SK-N-SH (cell line): ENCODE results near the gene ASTN2. TPM values are rescaled to one million over a fixed set of nuclear protein-coding genes. Genes with fewer than 3 reads are reported as not detected.
A peak's percentile ranks its signal among the peaks of the same experiment; 100 is the strongest.

ENCODE experiments used
- CTCF ChIA-PET: fragments of 300-600, 350-600 bp; formaldehyde crosslinking; extraction: SDS; loops from one replicate; lab custom pipeline; 2021; lab: Yijun Ruan, JAX
- POLR2A ChIA-PET: fragments of 350-600 bp; sonication (Branson Sonifier 250); formaldehyde crosslinking; extraction: SDS; loops from one replicate; lab custom pipeline; 2020; ENCODE audit warnings: antibody characterized with exemption, inconsistent platforms; lab: Yijun Ruan, JAX
- DNase-seq: peaks from one replicate; pipeline ENCODE4 v3.0.0; 2012
- H2AFZ ChIP-seq: fragments of 200-600 bp; sonication (generic); 2 replicates; pipeline ENCODE4 v1.8.1; 2016; ENCODE audit warnings: antibody characterized with exemption, mild to moderate bottlenecking, low read depth
- H3F3A ChIP-seq: fragments of 200-600 bp; sonication (generic); replicated peaks from 2 replicates; pipeline ENCODE3; 2016; ENCODE audit warnings: antibody characterized with exemption, mild to moderate bottlenecking; ENCODE audit not compliant: insufficient read depth
- H3K27ac ChIP-seq, 2 experiments: fragments of 200-500 bp in 1 of 2; fragments of 200-600 bp in 1 of 2; sonication (Bioruptor generic) in 1 of 2; sonication (generic), shearing (Covaris generic) in 1 of 2; 2 replicates each; pipeline versions ENCODE4 v1.5.1 to v1.6.1; 2014 to 2016; ENCODE audit warnings: low read depth in 2 of 2, inconsistent platforms in 1 of 2, low read length in 1 of 2, mild to moderate bottlenecking in 1 of 2, mixed read lengths in 1 of 2
- H3K27me3 ChIP-seq: fragments of 200-600 bp; sonication (generic), shearing (Covaris generic); 2 replicates; pipeline ENCODE4 v1.6.1; 2016; ENCODE audit warnings: mixed run types; ENCODE audit not compliant: insufficient read depth
- H3K36me3 ChIP-seq, 2 experiments: fragments of 200-500 bp in 1 of 2; fragments of 200-600 bp in 1 of 2; sonication (Bioruptor generic) in 1 of 2; sonication (generic) in 1 of 2; replicated peaks in 1 of 2; 2 replicates each; pipeline versions ENCODE3 to v1.5.1; 2014 to 2016; ENCODE audit warnings: low read length in 1 of 2, mild to moderate bottlenecking in 1 of 2; ENCODE audit not compliant: insufficient read depth in 2 of 2, control insufficient read depth in 1 of 2
- H3K4me1 ChIP-seq, 2 experiments: fragments of 200-500 bp in 1 of 2; fragments of 200-600 bp in 1 of 2; sonication (Bioruptor generic) in 1 of 2; sonication (generic), shearing (Covaris generic) in 1 of 2; 2 replicates each; pipeline versions ENCODE4 v1.5.1 to v1.6.1; 2014 to 2016; ENCODE audit warnings: low read depth in 1 of 2, low read length in 1 of 2, mixed run types in 1 of 2; ENCODE audit not compliant: insufficient read depth in 2 of 2, control insufficient read depth in 1 of 2
- H3K4me2 ChIP-seq: fragments of 200-600 bp; sonication (generic), shearing (Covaris generic); 2 replicates; pipeline ENCODE4 v1.6.1; 2017; ENCODE audit warnings: mixed run types
- H3K4me3 ChIP-seq, 2 experiments: fragments of 200-500 bp in 1 of 2; fragments of 200-600 bp in 1 of 2; sonication (Bioruptor generic) in 1 of 2; sonication (generic), shearing (Covaris generic) in 1 of 2; 2 replicates each; pipeline versions ENCODE4 v1.5.1 to v1.8.1; 2014 to 2016; ENCODE audit warnings: low read depth in 2 of 2, inconsistent platforms in 1 of 2, low read length in 1 of 2, mild to moderate bottlenecking in 1 of 2, mixed read lengths in 1 of 2, moderate library complexity in 1 of 2
- H3K79me2 ChIP-seq: fragments of 200-600 bp; sonication (generic); 2 replicates; pipeline ENCODE4 v1.8.1; 2017; ENCODE audit warnings: mild to moderate bottlenecking; ENCODE audit not compliant: insufficient read depth
- H3K9ac ChIP-seq: fragments of 200-600 bp; sonication (generic); 2 replicates; pipeline ENCODE4 v1.6.1; 2017; ENCODE audit warnings: mixed run types
- H3K9me2 ChIP-seq: fragments of 200-600 bp; sonication (generic); 2 replicates; pipeline ENCODE4 v1.6.1; 2017; ENCODE audit warnings: mixed run types
- H3K9me3 ChIP-seq: fragments of 200-600 bp; sonication (generic); 2 replicates; pipeline ENCODE4 v1.6.1; 2017; ENCODE audit warnings: mixed run types, mild to moderate bottlenecking, moderate library complexity
- H4K20me1 ChIP-seq: fragments of 200-600 bp; sonication (generic); 2 replicates; pipeline ENCODE4 v1.6.1; 2017; ENCODE audit warnings: mild to moderate bottlenecking, mixed run types; ENCODE audit not compliant: insufficient read depth
- EP300 ChIP-seq, 2 experiments: IDR thresholded peaks; 2 replicates each; pipeline versions ENCODE4 v1.4.0 to v1.6.1; 2012; ENCODE audit warnings: borderline replicate concordance in 1 of 2, low read depth in 1 of 2, low read length in 1 of 2
- EZH2phosphoT487 ChIP-seq: fragments of 200-600 bp; sonication (generic); IDR thresholded peaks from 2 replicates; pipeline ENCODE4 v1.6.1; 2017; ENCODE audit warnings: low read depth, mixed run types, mild to moderate bottlenecking, antibody characterized with exemption, moderate library complexity, borderline replicate concordance
- FOSL2 ChIP-seq: IDR thresholded peaks from 2 replicates; pipeline ENCODE4 v1.4.0; 2012; ENCODE audit warnings: low read depth, mild to moderate bottlenecking, moderate library complexity, borderline replicate concordance
- FOXM1 ChIP-seq: IDR thresholded peaks from 2 replicates; pipeline ENCODE4 v1.4.0; 2012; ENCODE audit warnings: low read depth, mild to moderate bottlenecking
- GATA2 ChIP-seq: sonication (generic); formaldehyde crosslinking; IDR thresholded peaks from 2 replicates; pipeline ENCODE4 v1.5.0; 2020; ENCODE audit warnings: mild to moderate bottlenecking, missing genetic modification reagents
- JUND ChIP-seq: IDR thresholded peaks from 2 replicates; pipeline ENCODE4 v1.4.0; 2012
- MEF2A ChIP-seq: IDR thresholded peaks from 2 replicates; pipeline ENCODE4 v1.4.0; 2012; ENCODE audit warnings: low read depth, borderline replicate concordance
- NFIC ChIP-seq: IDR thresholded peaks from 2 replicates; pipeline ENCODE4 v1.4.0; 2012; ENCODE audit warnings: borderline replicate concordance
- RFX5 ChIP-seq: IDR thresholded peaks from 2 replicates; pipeline ENCODE4 v1.6.1; 2012; ENCODE audit warnings: mild to moderate bottlenecking, improper control_type of control experiment, low read length
- TCF12 ChIP-seq: IDR thresholded peaks from 2 replicates; pipeline ENCODE4 v1.4.0; 2012
- WGBS: methylation state at CpG from one replicate; pipeline ENCODE4 v1.1.6; 2017; ENCODE audit warnings: low lambda C conversion rate; 5-methylcytosine and 5-hydroxymethylcytosine counted together
- polyA plus RNA-seq, 3 experiments: library from polyadenylated mRNA; depleted of rRNA; stranded (reverse); fragments of >200 nt; gene quantifications; 2 replicates each; pipeline ENCODE4 v1.2.3, GENCODE V29; 2012
- TF ChIP-seq, protein P1 (sequence below): IDR thresholded peaks from 2 replicates; pipeline ENCODE4 v1.4.0; 2012; ENCODE audit warnings: low read depth, borderline replicate concordance
- TF ChIP-seq, protein P2 (sequence below): fragments of 150-350 bp; IDR thresholded peaks from 2 replicates; pipeline ENCODE4 v1.6.1; 2017; ENCODE audit warnings: antibody characterized with exemption, low read length, low read depth, borderline replicate concordance
- TF ChIP-seq, protein P3 (sequence below): IDR thresholded peaks from 2 replicates; pipeline ENCODE4 v1.4.0; 2012; ENCODE audit warnings: low read depth

Gene ASTN2
- polyA plus RNA-seq, 1 of the 3 experiments (the other 2 are of a cell fraction), result 6.6 TPM

DNA sequence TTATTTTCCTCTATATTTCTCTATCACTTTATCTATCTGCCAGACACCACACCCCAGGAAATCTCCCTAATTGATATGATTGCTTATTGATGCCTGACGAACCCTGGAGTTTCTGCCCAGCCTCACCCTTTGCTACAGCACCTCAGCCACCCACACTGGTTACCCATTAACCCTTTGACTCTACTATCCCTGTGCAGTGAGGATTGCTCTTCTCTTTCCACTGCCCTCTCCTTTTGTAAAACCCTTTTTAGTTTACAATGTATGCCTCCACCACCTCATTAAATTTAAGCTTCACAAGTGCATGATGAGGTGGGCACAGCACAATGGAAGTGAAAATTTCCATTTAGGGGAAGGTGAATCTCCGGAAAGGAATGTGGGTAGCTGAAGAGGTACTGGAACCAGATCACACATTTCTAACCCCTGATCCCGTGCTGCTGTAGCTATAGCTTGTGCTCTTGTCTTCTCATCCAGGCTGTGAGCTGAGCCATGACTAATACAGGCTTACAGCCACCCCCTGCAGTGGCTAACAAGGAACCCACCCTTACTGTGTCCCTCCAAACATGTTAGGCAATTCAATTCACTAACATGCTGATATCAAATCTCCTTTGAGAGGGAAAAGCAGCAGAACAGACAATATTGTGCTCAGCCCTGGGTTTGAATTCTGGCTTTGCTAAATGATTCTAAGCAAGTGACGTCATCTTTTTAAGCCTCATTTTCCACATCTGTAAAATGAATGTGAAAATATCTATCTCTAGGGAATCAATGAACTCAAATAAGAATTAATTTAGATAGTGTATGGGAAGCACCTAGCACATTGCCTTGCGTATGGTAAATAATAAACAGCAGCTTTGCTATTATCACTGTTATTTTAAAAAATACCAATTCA is 914.6 kb downstream of the ASTN2 start:
- ChIA-PET POLR2A (no interaction called here), CTCF (interaction anchor here (0.7 kb wide), 1 partner anchor 12 kb away, joined by 3 read pairs; no protein-coding TSS in a partner anchor)
- Histone ChIP-seq H2AFZ (no peak overlapping the region), H3K9me3 (no peaks in the 10 kb centered on the region), H3F3A (no peaks in the 10 kb centered on the region), H3K4me3 (no peak overlapping the region), H3K36me3 (no peaks in the 10 kb centered on the region), H3K4me2 (peak overlapping the region; percentile 23; the same call in 1 of the 2 replicates), H3K4me1 (peaks cover 7 to 8% of the 10 kb centered on the region in 2 experiments; a peak in 2 of 4 replicates), H3K9me2 (no peaks in the 10 kb centered on the region), H3K9ac (no peak overlapping the region), H3K27me3 (no peaks in the 10 kb centered on the region), H3K79me2 (no peaks in the 10 kb centered on the region), H4K20me1 (no peaks in the 10 kb centered on the region), H3K27ac (no peak overlapping the region)
- DNase-seq, result no peak
- 53% methylated on average over 5 of the region's 5 CpGs for whole genome bisulfite sequencing
- TF ChIP-seq TCF12, result peak; percentile 18; the same call in 1 of the 2 replicates
- TF ChIP-seq FOXM1, result no peak
- peak; percentile 16; the same call in 1 of the 2 replicates for TF ChIP-seq JUND
- no peak for TF ChIP-seq RFX5
- TF ChIP-seq FOSL2, result peak; percentile 58; the same call in 1 of the 2 replicates
- TF ChIP-seq EP300 (IDR thresholded peaks at IDR 0.05; ENCODE audit: borderline replicate concordance in 1 of 2, low read depth in 1 of 2, low read length in 1 of 2), result no peak
- TF ChIP-seq, protein P1, sequence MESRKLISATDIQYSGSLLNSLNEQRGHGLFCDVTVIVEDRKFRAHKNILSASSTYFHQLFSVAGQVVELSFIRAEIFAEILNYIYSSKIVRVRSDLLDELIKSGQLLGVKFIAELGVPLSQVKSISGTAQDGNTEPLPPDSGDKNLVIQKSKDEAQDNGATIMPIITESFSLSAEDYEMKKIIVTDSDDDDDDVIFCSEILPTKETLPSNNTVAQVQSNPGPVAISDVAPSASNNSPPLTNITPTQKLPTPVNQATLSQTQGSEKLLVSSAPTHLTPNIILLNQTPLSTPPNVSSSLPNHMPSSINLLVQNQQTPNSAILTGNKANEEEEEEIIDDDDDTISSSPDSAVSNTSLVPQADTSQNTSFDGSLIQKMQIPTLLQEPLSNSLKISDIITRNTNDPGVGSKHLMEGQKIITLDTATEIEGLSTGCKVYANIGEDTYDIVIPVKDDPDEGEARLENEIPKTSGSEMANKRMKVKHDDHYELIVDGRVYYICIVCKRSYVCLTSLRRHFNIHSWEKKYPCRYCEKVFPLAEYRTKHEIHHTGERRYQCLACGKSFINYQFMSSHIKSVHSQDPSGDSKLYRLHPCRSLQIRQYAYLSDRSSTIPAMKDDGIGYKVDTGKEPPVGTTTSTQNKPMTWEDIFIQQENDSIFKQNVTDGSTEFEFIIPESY, result no peak
- TF ChIP-seq, protein P2, sequence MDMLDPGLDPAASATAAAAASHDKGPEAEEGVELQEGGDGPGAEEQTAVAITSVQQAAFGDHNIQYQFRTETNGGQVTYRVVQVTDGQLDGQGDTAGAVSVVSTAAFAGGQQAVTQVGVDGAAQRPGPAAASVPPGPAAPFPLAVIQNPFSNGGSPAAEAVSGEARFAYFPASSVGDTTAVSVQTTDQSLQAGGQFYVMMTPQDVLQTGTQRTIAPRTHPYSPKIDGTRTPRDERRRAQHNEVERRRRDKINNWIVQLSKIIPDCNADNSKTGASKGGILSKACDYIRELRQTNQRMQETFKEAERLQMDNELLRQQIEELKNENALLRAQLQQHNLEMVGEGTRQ, result no peak

DNA sequence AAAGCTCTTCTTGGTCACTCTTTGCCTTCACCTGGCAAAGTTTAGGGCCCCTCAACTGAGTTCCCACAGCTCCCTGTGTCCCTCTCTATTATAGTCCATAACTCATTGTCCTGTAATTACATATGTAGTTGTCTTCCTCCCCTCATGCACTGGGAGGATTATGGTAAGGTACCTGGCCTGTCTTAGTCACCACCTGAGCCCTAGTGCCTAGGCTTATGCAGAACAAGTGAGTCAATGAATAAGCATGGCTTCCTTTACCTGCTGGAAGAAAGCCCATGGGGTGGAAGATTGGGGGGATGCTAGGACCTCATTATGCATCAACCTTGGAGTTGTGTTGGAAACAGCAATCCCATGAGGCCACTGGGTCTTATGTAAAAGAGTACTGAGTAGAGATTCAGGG is 915.4 kb downstream of the ASTN2 start:
- Histone ChIP-seq H3K9me2 (no peaks in the 10 kb centered on the region), H4K20me1 (no peaks in the 10 kb centered on the region), H3K27ac (no peak overlapping the region), H3K4me2 (no peak overlapping the region), H3K36me3 (no peaks in the 10 kb centered on the region), H3K9me3 (no peaks in the 10 kb centered on the region), H2AFZ (no peak overlapping the region), H3K27me3 (no peaks in the 10 kb centered on the region), H3K9ac (no peak overlapping the region), H3K4me1 (peaks cover 7 to 8% of the 10 kb centered on the region in 2 experiments; a peak in 2 of 4 replicates), H3F3A (no peaks in the 10 kb centered on the region), H3K4me3 (no peak overlapping the region), H3K79me2 (no peaks in the 10 kb centered on the region)
- ChIA-PET CTCF (no interaction called here), POLR2A (no interaction called here)
- TF ChIP-seq EP300 (IDR thresholded peaks at IDR 0.05; ENCODE audit: borderline replicate concordance in 1 of 2, low read depth in 1 of 2, low read length in 1 of 2) (no peak), MEF2A (no peak), NFIC (no peak), GATA2 (CRISPR knock-in tag) (no peak), EZH2phosphoT487 (no peak)
- TF ChIP-seq, protein P3, sequence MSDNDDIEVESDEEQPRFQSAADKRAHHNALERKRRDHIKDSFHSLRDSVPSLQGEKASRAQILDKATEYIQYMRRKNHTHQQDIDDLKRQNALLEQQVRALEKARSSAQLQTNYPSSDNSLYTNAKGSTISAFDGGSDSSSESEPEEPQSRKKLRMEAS, result no peak
- DNase-seq, result no peak
